HG03095 (cell line): ENCODE measurements around the gene TAMM41.
"Not testable (repeated sequence)": the region's sequence is repeated elsewhere in the genome, so short reads cannot be mapped to it uniquely, and the experiment has no call there.

Experiments
- ATAC-seq: cut with Tn5 transposase; IDR thresholded peaks from one replicate; pipeline ENCODE4 v1.9.1; 2021; ENCODE audit warnings: moderate library complexity; ENCODE audit not compliant: unreplicated experiment

TAMM41 gene

GRCh38 chr3:11815111-11815510 is 31.6 kb downstream of the TAMM41 start:
- no peak for ATAC-seq

DNA sequence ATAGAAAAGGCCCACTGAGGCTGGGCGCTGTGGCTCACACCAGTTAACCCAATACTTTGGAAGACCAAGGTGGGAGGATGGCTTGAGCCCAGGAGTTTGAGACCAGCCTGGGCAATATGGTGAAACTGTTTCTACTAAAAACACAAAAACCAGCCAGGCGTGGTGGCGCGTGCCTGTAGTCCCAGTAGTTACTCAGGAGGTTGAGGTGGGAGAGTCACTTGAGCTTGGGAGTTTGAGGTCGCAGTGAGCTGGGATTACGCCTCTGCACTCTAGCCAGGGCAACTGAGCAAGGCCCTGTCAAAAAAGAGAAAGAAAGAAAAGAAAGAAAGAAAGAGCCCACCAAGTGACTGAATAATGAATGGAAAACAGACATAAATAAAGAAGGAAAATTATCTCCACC is 32.0 kb downstream of the TAMM41 start:
- ATAC-seq = no peak

GRCh38 chr3:11810276-11810675 is 36.4 kb downstream of the TAMM41 start:
- no peak for ATAC-seq

- ATAC-seq = no peak
Observed at GRCh38 chr3:11808231-11808630, 38.5 kb downstream of the TAMM41 start.

GRCh38 chr3:11807686-11808085 is 39.0 kb downstream of the TAMM41 start:
- ATAC-seq = no peak

- no peak for ATAC-seq
Observed at GRCh38 chr3:11805716-11806115, 41.0 kb downstream of the TAMM41 start.

DNA sequence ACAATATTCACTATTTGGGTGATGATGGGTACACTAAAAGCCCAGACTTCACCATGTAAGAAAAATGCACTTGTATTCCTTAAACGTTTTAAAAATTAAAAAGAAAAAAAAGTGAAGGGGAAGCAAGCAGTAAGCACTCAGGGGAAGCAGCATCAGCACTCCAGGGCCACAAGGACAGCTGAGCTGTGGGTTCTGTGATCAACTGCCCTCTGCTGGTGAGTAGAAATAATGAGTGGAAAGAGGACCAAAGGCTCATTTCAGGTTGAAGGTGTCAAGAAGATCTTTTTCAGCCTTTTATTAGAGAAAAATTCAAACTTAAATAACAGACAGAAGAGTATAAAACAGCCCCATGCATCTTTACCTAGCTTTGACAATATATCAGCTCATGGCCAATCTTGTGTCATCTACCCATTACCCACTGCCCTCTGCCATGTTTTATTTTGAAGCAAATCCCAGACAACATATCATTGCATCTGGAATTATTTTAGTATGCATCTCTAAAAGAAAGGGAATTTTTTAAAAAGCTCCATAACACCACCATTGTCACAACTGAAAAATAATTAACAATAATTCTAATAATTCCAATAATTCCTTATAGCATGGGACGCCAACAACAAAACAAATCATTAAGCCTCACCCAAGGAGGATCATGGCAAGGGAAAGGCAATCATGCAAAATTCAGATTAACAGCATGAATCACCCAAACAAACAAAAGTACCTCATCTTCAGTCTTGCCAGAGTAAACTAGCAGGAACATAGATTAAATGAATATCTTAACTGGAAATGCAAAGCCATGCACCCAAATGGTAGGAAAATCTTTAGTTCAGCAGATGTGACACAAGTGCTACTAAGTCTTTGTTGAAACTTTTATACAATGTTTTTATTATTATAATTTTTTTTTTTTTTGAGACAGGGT is 42.5 kb downstream of the TAMM41 start:
- peak; percentile 77 for ATAC-seq

DNA sequence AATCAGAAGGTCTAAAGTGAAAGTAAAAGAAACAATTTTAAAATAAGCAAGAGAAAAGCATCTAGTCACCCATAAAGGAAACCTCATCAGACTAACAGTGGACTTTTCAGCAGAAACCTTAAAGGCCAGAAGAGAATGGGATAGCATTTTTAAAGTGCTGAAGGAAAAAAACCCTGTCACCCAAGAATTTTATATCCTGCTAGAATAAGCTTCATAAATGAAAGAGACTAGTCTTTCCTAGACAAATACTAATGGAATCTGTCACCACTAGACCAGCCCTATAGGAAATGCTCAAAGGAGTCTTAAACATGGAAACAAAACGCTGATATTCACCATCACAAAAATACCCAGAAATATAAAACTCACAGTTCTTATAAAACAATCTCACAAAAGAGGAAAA is 46.9 kb downstream of the TAMM41 start:
- no peak for ATAC-seq

GRCh38 chr3:11794927-11795326 is 51.8 kb downstream of the TAMM41 start:
- ATAC-seq = no peak

DNA sequence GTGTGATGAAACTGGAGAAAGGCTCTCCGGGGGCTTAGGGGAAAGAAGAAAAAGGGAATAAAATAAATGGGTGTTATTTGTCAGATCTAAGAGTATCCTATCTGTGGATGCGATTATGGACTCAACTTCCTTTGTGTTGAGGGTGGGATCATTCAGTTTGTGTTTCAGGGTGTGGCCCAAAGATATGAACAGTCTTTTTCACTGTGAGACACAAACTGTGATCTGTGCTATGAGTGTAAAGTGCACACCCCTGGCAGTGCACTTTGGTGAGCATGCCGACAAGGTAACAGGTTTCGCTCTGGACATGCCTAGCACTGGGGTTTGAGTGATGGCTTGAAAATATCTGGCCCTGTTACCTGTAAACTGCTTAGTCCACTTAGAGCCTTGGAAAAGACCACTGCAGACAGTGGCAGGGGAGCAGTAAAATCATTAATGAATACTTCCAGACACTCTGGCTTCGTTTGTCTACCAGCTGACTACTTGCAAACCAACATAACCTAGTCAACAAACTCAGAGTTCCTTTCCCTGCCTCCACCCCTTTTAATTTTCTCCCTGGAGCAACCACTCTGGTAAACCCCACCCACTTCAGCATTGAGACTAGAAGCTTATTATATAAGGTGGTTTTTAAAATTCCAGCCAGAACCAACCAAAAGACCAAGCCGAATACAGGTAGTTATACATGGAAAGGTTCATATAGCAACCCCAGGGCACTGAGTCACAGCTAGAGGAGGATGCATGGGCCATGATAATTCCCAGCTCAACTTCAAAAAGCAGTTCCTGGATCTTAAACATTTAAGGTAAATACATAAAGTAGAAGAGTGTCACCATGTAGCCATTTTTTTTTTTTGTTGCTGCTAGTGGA is 55.1 kb downstream of the TAMM41 start:
- ATAC-seq = no peak

- ATAC-seq = no peak
Observed at GRCh38 chr3:11789412-11789811, 57.3 kb downstream of the TAMM41 start.

GRCh38 chr3:11784971-11785377 is 61.7 kb downstream of the TAMM41 start:
- ATAC-seq = no peak

GRCh38 chr3:11780341-11780740 is 66.3 kb downstream of the TAMM41 start:
- no peak for ATAC-seq

- no peak for ATAC-seq
Observed at GRCh38 chr3:11779626-11780025, 67.1 kb downstream of the TAMM41 start.

DNA sequence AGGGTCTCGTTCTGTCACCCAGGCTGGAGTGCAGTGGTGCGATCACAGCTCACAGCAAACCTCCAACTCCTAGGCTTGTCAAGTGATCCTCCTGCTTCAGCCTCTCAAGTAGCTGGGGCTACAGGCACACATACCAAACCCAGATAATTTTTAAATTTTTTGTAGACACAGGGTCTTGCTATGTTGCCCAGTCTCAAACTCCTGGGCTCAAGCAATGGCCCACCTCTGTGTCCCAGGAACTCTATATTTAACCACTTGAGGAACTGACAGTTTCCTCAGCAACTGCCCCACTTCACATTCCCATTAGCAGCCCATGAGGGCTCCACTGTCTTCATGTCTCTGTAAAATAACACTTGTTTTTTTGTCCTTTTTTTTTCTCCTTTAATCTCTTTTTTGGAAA is 68.4 kb downstream of the TAMM41 start:
- ATAC-seq = no peak

DNA sequence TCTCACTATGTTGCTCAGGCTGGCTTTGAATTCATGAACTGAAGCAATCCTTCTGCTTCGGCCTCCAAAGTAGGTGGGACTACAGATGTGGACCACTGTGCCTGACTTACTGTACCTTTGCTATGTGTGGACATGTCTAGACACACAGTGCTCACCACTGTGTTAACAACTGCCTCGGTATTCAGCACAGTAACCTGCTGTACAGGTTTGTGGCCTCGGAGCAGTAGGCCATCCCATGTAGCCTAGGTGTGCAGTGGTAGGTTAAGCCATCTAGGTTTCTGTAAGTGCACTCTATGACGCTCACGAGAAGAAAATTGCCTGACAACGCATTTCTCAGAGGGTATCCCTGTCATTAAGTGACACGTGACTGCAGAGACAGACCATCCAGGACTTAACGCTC is 70.3 kb downstream of the TAMM41 start:
- ATAC-seq = no peak

GRCh38 chr3:11775493-11775892 is 71.2 kb downstream of the TAMM41 start:
- no peak for ATAC-seq

GRCh38 chr3:11774296-11774877 is 72.3 kb downstream of the TAMM41 start:
- ATAC-seq = no peak

- not testable (repeated sequence) for ATAC-seq
Observed at GRCh38 chr3:11771931-11772330, 74.8 kb downstream of the TAMM41 start.

GRCh38 chr3:11770477-11771391 is 76.0 kb downstream of the TAMM41 start:
- ATAC-seq = peak; percentile 99
